Heart left ventricle (tissue), 16 donors: ENCODE measurements around the gene ENKUR. TPM values are rescaled to one million over a fixed set of nuclear protein-coding genes. Genes with fewer than 3 reads are reported as not detected.
"Not testable (repeated sequence)": the region's sequence is repeated elsewhere in the genome, so short reads cannot be mapped to it uniquely, and the experiment has no call there.

Experiments
- ATAC-seq, 4 donors: fragments of 200-7000 bp; cut with Tn5 transposase; one replicate each; pipeline ENCODE4 v1.9.1; 2020 to 2022; ENCODE audit warnings: moderate library complexity in 4 of 4, mild to moderate bottlenecking in 3 of 4, moderate number of reproducible peaks in 1 of 4
- DNase-seq, 5 donors: peaks; one replicate each; pipeline ENCODE4 v3.0.0-alpha.2; 2020
- H3K27ac ChIP-seq, 12 donors: fragments of 200-600 bp; sonication (generic) in 4 of 12; one replicate each; pipeline versions ENCODE4 v1.5.0 to v1.8.0; 2016 to 2022; ENCODE audit warnings: mild to moderate bottlenecking in 2 of 12
- H3K27me3 ChIP-seq, 9 donors: fragments of 200-600 bp; sonication (generic) in 2 of 9; one replicate each; pipeline versions ENCODE4 v1.5.1 to v1.8.0; 2016 to 2022; ENCODE audit warnings: mild to moderate bottlenecking in 3 of 9
- H3K36me3 ChIP-seq, 9 donors: fragments of 200-600 bp; sonication (generic) in 2 of 9; one replicate each; pipeline versions ENCODE4 v1.5.0 to v1.8.0; 2018 to 2022; ENCODE audit warnings: mild to moderate bottlenecking in 2 of 9
- H3K4me1 ChIP-seq, 12 donors: fragments of 200-600 bp; sonication (generic) in 4 of 12; one replicate each; pipeline versions ENCODE4 v1.5.0 to v1.8.0; 2016 to 2022; ENCODE audit warnings: mild to moderate bottlenecking in 3 of 12
- H3K4me3 ChIP-seq, 12 donors: fragments of 200-600 bp; sonication (generic) in 4 of 12; one replicate each; pipeline versions ENCODE4 v1.5.0 to v1.8.0; 2017 to 2022; ENCODE audit warnings: mild to moderate bottlenecking in 9 of 12, moderate library complexity in 4 of 12
- H3K9me3 ChIP-seq, 12 donors: fragments of 200-600 bp; sonication (generic) in 4 of 12; one replicate each; pipeline versions ENCODE4 v1.5.0 to v1.8.0; 2016 to 2022; ENCODE audit warnings: mild to moderate bottlenecking in 1 of 12
- CTCF ChIP-seq, 12 donors: fragments of 200-600 bp; sonication (generic) in 4 of 12; IDR thresholded peaks; one replicate each; pipeline versions ENCODE4 v1.5.0 to v1.8.0; 2018 to 2022; ENCODE audit warnings: antibody characterized with exemption in 12 of 12, mild to moderate bottlenecking in 5 of 12
- POLR2A ChIP-seq, 2 donors: fragments of 450-650 bp; IDR thresholded peaks; one replicate each; pipeline ENCODE4 v1.6.1; 2017; ENCODE audit warnings: antibody characterized with exemption in 2 of 2, mild to moderate bottlenecking in 2 of 2, moderate library complexity in 2 of 2
- WGBS, 4 donors: extraction: QIAGEN DNeasy Blood & Tissue Kit in 2 of 4; methylation state at CpG; one replicate each; pipeline versions ENCODE4 v1.1.5 to v1.1.7; 2013 to 2018; 5-methylcytosine and 5-hydroxymethylcytosine counted together
- intact Hi-C, 10 donors: fragments of 100-400 bp; cut with DNase I; formaldehyde crosslinking; loops; one replicate each; pipeline versions ENCODE4 v1.11.1 to v1.14.2; 2022
- polyA plus RNA-seq, 2 donors: library from polyadenylated mRNA; stranded (reverse); fragments of 200-250 nt; gene quantifications; one replicate each; pipeline ENCODE4 v1.2.3, GENCODE V29; 2013
- total RNA-seq, 9 donors: library from RNA; depleted of rRNA in 2 of 9; stranded (reverse); fragments of >200 nt in 2 of 9; fragmentation: NEBNext Ultra II Directional in 3 of 9; extraction: Animal tissue kit (Norgen Biotek cat#: 25700) in 3 of 9; gene quantifications; one replicate each; pipeline versions ENCODE4 v1.1.0 to v1.2.4, GENCODE V29; 2016 to 2023
- donor health status: ischemic (EF 13 %, LVEDD 7.1; RV severe dilation, severe dysfunction).
- donor health status: healthy with polysubstance abuse.
- donor health status: DM: no; HTN: yes; CAD: no.
- donor health status: DM: no; HTN: no; CAD: no.
- donor health status: ischemic (EF 25% LVEDD 6.9; RV normal size, moderate dysfunction).
- donor health status: ischemic (EF 25% LVEDD 5.7; RV mildly dilated, moderate dysfunction).
- donor health status: healthy.
- donor health status: DM: yes; HTN: yes; CAD: no.
- donor health status: ischemic (EF 35%, LVEDD 5.7; RV mildly dilated, moderate dysfunction).
- donor health status: nonischemic (EF 11% LVEDD 7.7; RV severe dilation, severe dysfunction).
- donor health status: DM: yes; HTN: yes; CAD: no.
- donor health status: PGD.
- donor health status: ischemic (EF 29% LVEDD 5.4; RV normal size, mild dysfunction).
- donor health status: nonischemic (EF 23%, LVEDD 6.1; RV moderate dilation, normal function).

The ENKUR gene
- total and polyA plus RNA-seq, 11 donors, result 0.12 to 0.20 (median 0.19) TPM; not detected in 7

GRCh38 chr10:24973163-24973562 lies 42.8 kb downstream of the ENKUR start:
- 81 to 88% (median 86%) methylated on average over 5 of the region's 5 CpGs for WGBS, 4 donors
- no peaks in the 10 kb centered on the region for H3K27me3 ChIP-seq
- no peak for TF ChIP-seq CTCF (IDR thresholded peaks at IDR 0.05)
- no peak for TF ChIP-seq POLR2A (IDR thresholded peaks at IDR 0.05)
- H3K9me3 ChIP-seq, result no peaks in the 10 kb centered on the region
- H3K27ac ChIP-seq, result no peak overlapping the region
- H3K36me3 ChIP-seq, result no peaks in the 10 kb centered on the region
- ATAC-seq (no peak), DNase-seq (no peak)
- intact Hi-C loops, result no loop called here
- peaks cover 0 to 26% (median 6%) of the 10 kb centered on the region in 12 donors for H3K4me1 ChIP-seq
- H3K4me3 ChIP-seq, result no peak overlapping the region

- ATAC-seq (peak in 3 of 4 donors; percentile 37 to 53 (median 41)), DNase-seq (no peak)
- intact Hi-C loops, result no loop called here
- no peak overlapping the region for H3K27ac ChIP-seq
- no peaks in the 10 kb centered on the region for H3K27me3 ChIP-seq
- H3K9me3 ChIP-seq, result no peaks in the 10 kb centered on the region
- H3K4me1 ChIP-seq, result peaks cover 0 to 22% (median 6%) of the 10 kb centered on the region in 12 donors
- TF ChIP-seq CTCF (IDR thresholded peaks at IDR 0.05), result no peak
- no peak for TF ChIP-seq POLR2A (IDR thresholded peaks at IDR 0.05)
- H3K4me3 ChIP-seq, result no peak overlapping the region
- H3K36me3 ChIP-seq, result no peaks in the 10 kb centered on the region
Measured at GRCh38 chr10:24971374-24971773, 44.6 kb downstream of the ENKUR start.

GRCh38 chr10:24969841-24970281 lies 46.1 kb downstream of the ENKUR start:
- intact Hi-C loops, result no loop called here
- H3K27me3 ChIP-seq, result no peaks in the 10 kb centered on the region
- no peaks in the 10 kb centered on the region for H3K36me3 ChIP-seq
- peak overlapping the region in 4 of 12 donors; percentile 7 to 49 (median 13) for H3K27ac ChIP-seq
- peaks cover 0 to 12% (median 3%) of the 10 kb centered on the region in 12 donors for H3K4me1 ChIP-seq
- WGBS, 4 donors, result 62 to 79% (median 70%) methylated on average over 2 of the region's 2 CpGs
- peak in 1 of 4 donors; percentile 58 for ATAC-seq
- no peaks in the 10 kb centered on the region for H3K9me3 ChIP-seq
- TF ChIP-seq POLR2A (IDR thresholded peaks at IDR 0.05), result no peak
- no peak for TF ChIP-seq CTCF (IDR thresholded peaks at IDR 0.05)
- DNase-seq, result no peak
- no peak overlapping the region for H3K4me3 ChIP-seq

GRCh38 chr10:24968951-24969350 lies 47.0 kb downstream of the ENKUR start:
- H3K4me3 ChIP-seq, intact Hi-C loops, ATAC-seq, H3K27me3 ChIP-seq, H3K4me1 ChIP-seq, DNase-seq, H3K9me3 ChIP-seq, H3K36me3 ChIP-seq: not testable (repeated sequence)
- 92 to 96% (median 94%) methylated on average over 11 of the region's 11 CpGs for WGBS, 4 donors
- H3K27ac ChIP-seq, result peak overlapping the region in 2 of 12 donors; percentile 22 to 24

- 93 to 95% (median 94%) methylated on average over 7 of the region's 7 CpGs for WGBS, 4 donors
- intact Hi-C loops, result no loop called here
- H3K27me3 ChIP-seq, result no peaks in the 10 kb centered on the region
Measured at GRCh38 chr10:24968349-24968748, 47.6 kb downstream of the ENKUR start.

More at GRCh38 chr10:24968349-24968748, 47.6 kb downstream of the ENKUR start:
- no peaks in the 10 kb centered on the region for H3K36me3 ChIP-seq
- no peak overlapping the region for H3K4me3 ChIP-seq
- TF ChIP-seq CTCF (IDR thresholded peaks at IDR 0.05) (no peak), POLR2A (IDR thresholded peaks at IDR 0.05) (no peak)
- peaks cover 0 to 8% (median 0%) of the 10 kb centered on the region in 12 donors for H3K4me1 ChIP-seq
- DNase-seq (no peak), ATAC-seq (no peak)
- no peak overlapping the region for H3K27ac ChIP-seq
- H3K9me3 ChIP-seq, result no peaks in the 10 kb centered on the region
